KMS-11 (cell line): ENCODE measurements around the gene SLC6A4.
"Not testable (repeated sequence)": the region's sequence is repeated elsewhere in the genome, so short reads cannot be mapped to it uniquely, and the experiment has no call there.

Experiments
- H2AFZ ChIP-seq: fragments of 200-600 bp; sonication (generic); 2 replicates; pipeline ENCODE4 v1.6.1; 2016; ENCODE audit warnings: antibody characterized with exemption, mixed run types, low read depth
- H3K27ac ChIP-seq: fragments of 200-600 bp; sonication (generic); 2 replicates; pipeline ENCODE4 v1.6.1; 2016; ENCODE audit warnings: mild to moderate bottlenecking, mixed run types
- H3K27me3 ChIP-seq: fragments of 200-600 bp; sonication (generic); 2 replicates; pipeline ENCODE4 v1.6.1; 2017; ENCODE audit warnings: mild to moderate bottlenecking, low read depth, mixed run types, moderate library complexity; ENCODE audit not compliant: insufficient read depth
- H3K36me3 ChIP-seq: fragments of 200-600 bp; sonication (generic); 2 replicates; pipeline ENCODE4 v1.6.1; 2017; ENCODE audit warnings: mild to moderate bottlenecking, mixed run types; ENCODE audit not compliant: insufficient read depth
- H3K4me1 ChIP-seq: fragments of 200-600 bp; sonication (generic); 2 replicates; pipeline ENCODE4 v1.6.1; 2016; ENCODE audit warnings: mild to moderate bottlenecking, low read depth, mixed run types; ENCODE audit not compliant: poor library complexity, severe bottlenecking
- H3K4me2 ChIP-seq: fragments of 200-600 bp; sonication (generic); 2 replicates; pipeline ENCODE4 v1.7.0; 2016; ENCODE audit warnings: mild to moderate bottlenecking, mixed run types
- H3K4me3 ChIP-seq: fragments of 200-600 bp; sonication (generic); IDR thresholded peaks from 2 replicates; pipeline ENCODE4 v1.6.1; 2017; ENCODE audit warnings: low read depth, low read length, mixed read lengths; ENCODE audit not compliant: insufficient read depth
- H3K79me2 ChIP-seq: fragments of 200-600 bp; sonication (generic); 2 replicates; pipeline ENCODE4 v1.6.1; 2016; ENCODE audit warnings: low read depth, mixed run types; ENCODE audit not compliant: insufficient read depth
- H3K9ac ChIP-seq: fragments of 200-600 bp; sonication (generic); 2 replicates; pipeline ENCODE4 v1.6.1; 2016; ENCODE audit warnings: mild to moderate bottlenecking, mixed run types
- H4K20me1 ChIP-seq: fragments of 200-600 bp; sonication (generic); 2 replicates; pipeline ENCODE4 v1.6.1; 2016; ENCODE audit warnings: mild to moderate bottlenecking, mixed run types; ENCODE audit not compliant: insufficient read depth
- CTCF ChIP-seq: fragments of 200-600 bp; sonication (generic); conservative IDR thresholded peaks from 2 replicates; pipeline ENCODE4 v1.6.1; 2017; ENCODE audit warnings: low read depth, mild to moderate bottlenecking, antibody characterized with exemption, low read length, moderate library complexity, mixed read lengths

Gene SLC6A4

GRCh38 chr17:30203471-30203981 lies 32.0 kb downstream of the SLC6A4 start:
- Histone ChIP-seq H3K4me3 (no peak overlapping the region), H3K27me3 (no peaks in the 10 kb centered on the region), H3K4me1 (peaks cover 4% of the 10 kb centered on the region), H3K36me3 (no peaks in the 10 kb centered on the region), H3K9ac (no peak overlapping the region), H2AFZ (no peak overlapping the region), H3K4me2 (no peak overlapping the region), H3K27ac (no peak overlapping the region), H4K20me1 (no peaks in the 10 kb centered on the region), H3K79me2 (no peaks in the 10 kb centered on the region)
- TF ChIP-seq CTCF, result no peak

DNA sequence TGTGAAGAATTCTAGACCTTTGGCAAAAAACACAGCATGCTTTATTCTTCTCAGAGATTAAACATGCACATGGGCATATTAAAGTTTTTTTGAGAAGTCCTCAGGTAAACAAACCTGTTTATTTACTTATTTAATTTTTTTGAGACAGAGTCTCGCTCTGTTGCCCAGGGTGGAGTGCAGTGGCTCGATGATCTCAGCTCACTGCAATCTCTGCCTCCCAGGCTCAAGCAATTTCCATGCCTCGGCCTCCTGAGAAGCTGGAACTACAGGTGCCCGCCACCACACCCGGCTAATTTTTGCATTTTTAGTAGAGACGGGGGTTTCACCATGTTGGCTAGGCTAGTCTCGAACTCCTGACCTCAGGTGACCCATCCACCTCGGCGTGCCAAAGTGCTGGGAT lies 34.8 kb downstream of the SLC6A4 start:
- H2AFZ ChIP-seq, H3K36me3 ChIP-seq, H3K27ac ChIP-seq, H4K20me1 ChIP-seq, H3K4me1 ChIP-seq, H3K4me3 ChIP-seq, H3K79me2 ChIP-seq, H3K27me3 ChIP-seq, H3K4me2 ChIP-seq, H3K9ac ChIP-seq: not testable (repeated sequence)

DNA sequence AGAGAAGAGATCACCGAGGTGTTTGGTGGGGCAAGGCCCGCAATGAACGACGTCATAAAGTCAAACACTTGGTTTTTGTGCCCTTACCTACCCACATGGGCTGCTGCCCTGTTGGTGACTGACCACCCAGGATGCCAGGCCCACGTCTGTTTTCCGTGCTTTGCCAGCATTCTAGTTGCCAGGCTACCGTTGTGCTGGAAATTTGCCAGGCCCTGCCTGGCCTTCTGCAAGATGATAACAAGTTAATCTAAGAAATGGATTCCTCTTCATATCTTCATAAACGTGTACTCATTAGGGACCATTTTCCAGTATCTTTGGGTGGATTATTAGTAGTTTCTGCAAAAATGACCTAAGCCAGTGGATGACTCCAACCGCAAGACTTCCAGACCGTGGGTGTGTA lies 35.4 kb downstream of the SLC6A4 start:
- no peak for TF ChIP-seq CTCF
- Histone ChIP-seq H3K4me3 (no peak overlapping the region), H4K20me1 (no peaks in the 10 kb centered on the region), H3K9ac (no peak overlapping the region), H3K27ac (no peak overlapping the region), H3K4me1 (no peaks in the 10 kb centered on the region), H3K36me3 (no peaks in the 10 kb centered on the region), H2AFZ (no peak overlapping the region), H3K79me2 (no peaks in the 10 kb centered on the region), H3K27me3 (no peaks in the 10 kb centered on the region), H3K4me2 (no peak overlapping the region)

DNA sequence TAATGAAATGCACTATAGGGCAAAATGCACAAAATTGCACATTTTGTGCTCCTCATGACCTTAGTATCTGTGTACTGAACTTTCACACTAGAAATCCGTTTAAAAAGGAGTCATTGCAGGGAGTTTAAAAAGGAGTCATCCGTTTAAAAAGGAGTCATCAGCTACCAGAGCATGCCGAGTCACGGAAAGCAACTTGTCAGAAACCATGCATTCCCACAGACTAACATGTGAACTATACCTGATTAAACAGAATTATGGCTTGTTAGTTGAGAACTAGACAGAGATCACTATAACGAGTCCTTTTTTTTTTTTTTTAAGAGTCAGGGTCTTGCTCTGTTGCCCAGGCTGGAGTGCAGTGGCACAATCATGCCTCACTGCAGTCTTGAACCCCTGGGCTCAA lies 35.9 kb downstream of the SLC6A4 start:
- Histone ChIP-seq H3K4me2 (no peak overlapping the region), H3K4me1 (no peaks in the 10 kb centered on the region), H3K9ac (no peak overlapping the region), H2AFZ (no peak overlapping the region), H3K27me3 (no peaks in the 10 kb centered on the region), H3K79me2 (no peaks in the 10 kb centered on the region), H3K36me3 (no peaks in the 10 kb centered on the region), H4K20me1 (no peaks in the 10 kb centered on the region), H3K4me3 (no peak overlapping the region), H3K27ac (no peak overlapping the region)
- no peak for TF ChIP-seq CTCF

- no peaks in the 10 kb centered on the region for H3K79me2 ChIP-seq
- no peaks in the 10 kb centered on the region for H4K20me1 ChIP-seq
- no peak overlapping the region for H3K27ac ChIP-seq
- H3K4me2 ChIP-seq, result no peak overlapping the region
- H3K27me3 ChIP-seq, result no peaks in the 10 kb centered on the region
- no peak for TF ChIP-seq CTCF
- H3K9ac ChIP-seq, result no peak overlapping the region
- no peaks in the 10 kb centered on the region for H3K36me3 ChIP-seq
- H2AFZ ChIP-seq, result no peak overlapping the region
- H3K4me1 ChIP-seq, result no peaks in the 10 kb centered on the region
- no peak overlapping the region for H3K4me3 ChIP-seq
Measured at GRCh38 chr17:30197416-30197815, 38.1 kb downstream of the SLC6A4 start.
